KMS-11 (cell line): ENCODE measurements around the gene HBZ.
"Not testable (repeated sequence)": the region's sequence is repeated elsewhere in the genome, so short reads cannot be mapped to it uniquely, and the experiment has no call there.

Experiments used
- H2AFZ ChIP-seq: fragments of 200-600 bp; sonication (generic); 2 replicates; pipeline ENCODE4 v1.6.1; 2016; ENCODE audit warnings: antibody characterized with exemption, mixed run types, low read depth
- H3K27ac ChIP-seq: fragments of 200-600 bp; sonication (generic); 2 replicates; pipeline ENCODE4 v1.6.1; 2016; ENCODE audit warnings: mild to moderate bottlenecking, mixed run types
- H3K27me3 ChIP-seq: fragments of 200-600 bp; sonication (generic); 2 replicates; pipeline ENCODE4 v1.6.1; 2017; ENCODE audit warnings: mild to moderate bottlenecking, low read depth, mixed run types, moderate library complexity; ENCODE audit not compliant: insufficient read depth
- H3K36me3 ChIP-seq: fragments of 200-600 bp; sonication (generic); 2 replicates; pipeline ENCODE4 v1.6.1; 2017; ENCODE audit warnings: mild to moderate bottlenecking, mixed run types; ENCODE audit not compliant: insufficient read depth
- H3K4me1 ChIP-seq: fragments of 200-600 bp; sonication (generic); 2 replicates; pipeline ENCODE4 v1.6.1; 2016; ENCODE audit warnings: mild to moderate bottlenecking, low read depth, mixed run types; ENCODE audit not compliant: poor library complexity, severe bottlenecking
- H3K4me2 ChIP-seq: fragments of 200-600 bp; sonication (generic); 2 replicates; pipeline ENCODE4 v1.7.0; 2016; ENCODE audit warnings: mild to moderate bottlenecking, mixed run types
- H3K4me3 ChIP-seq: fragments of 200-600 bp; sonication (generic); IDR thresholded peaks from 2 replicates; pipeline ENCODE4 v1.6.1; 2017; ENCODE audit warnings: low read depth, low read length, mixed read lengths; ENCODE audit not compliant: insufficient read depth
- H3K79me2 ChIP-seq: fragments of 200-600 bp; sonication (generic); 2 replicates; pipeline ENCODE4 v1.6.1; 2016; ENCODE audit warnings: low read depth, mixed run types; ENCODE audit not compliant: insufficient read depth
- H3K9ac ChIP-seq: fragments of 200-600 bp; sonication (generic); 2 replicates; pipeline ENCODE4 v1.6.1; 2016; ENCODE audit warnings: mild to moderate bottlenecking, mixed run types
- H4K20me1 ChIP-seq: fragments of 200-600 bp; sonication (generic); 2 replicates; pipeline ENCODE4 v1.6.1; 2016; ENCODE audit warnings: mild to moderate bottlenecking, mixed run types; ENCODE audit not compliant: insufficient read depth
- TF ChIP-seq, protein P1 (sequence below): fragments of 200-600 bp; sonication (generic); conservative IDR thresholded peaks from 2 replicates; pipeline ENCODE4 v1.6.1; 2017; ENCODE audit warnings: low read depth, mild to moderate bottlenecking, antibody characterized with exemption, low read length, moderate library complexity, mixed read lengths

HBZ gene

GRCh38 chr16:175011-175949, 22.8 kb downstream of the HBZ start:
- Histone ChIP-seq H4K20me1 (no peaks in the 10 kb centered on the region), H2AFZ (no peak overlapping the region), H3K79me2 (no peaks in the 10 kb centered on the region), H3K36me3 (no peaks in the 10 kb centered on the region), H3K4me3 (no peak overlapping the region), H3K4me2 (no peak overlapping the region), H3K27me3 (peaks cover 64% of the 10 kb centered on the region), H3K9ac (no peak overlapping the region), H3K4me1 (no peaks in the 10 kb centered on the region), H3K27ac (no peak overlapping the region)
- TF ChIP-seq, protein P1, sequence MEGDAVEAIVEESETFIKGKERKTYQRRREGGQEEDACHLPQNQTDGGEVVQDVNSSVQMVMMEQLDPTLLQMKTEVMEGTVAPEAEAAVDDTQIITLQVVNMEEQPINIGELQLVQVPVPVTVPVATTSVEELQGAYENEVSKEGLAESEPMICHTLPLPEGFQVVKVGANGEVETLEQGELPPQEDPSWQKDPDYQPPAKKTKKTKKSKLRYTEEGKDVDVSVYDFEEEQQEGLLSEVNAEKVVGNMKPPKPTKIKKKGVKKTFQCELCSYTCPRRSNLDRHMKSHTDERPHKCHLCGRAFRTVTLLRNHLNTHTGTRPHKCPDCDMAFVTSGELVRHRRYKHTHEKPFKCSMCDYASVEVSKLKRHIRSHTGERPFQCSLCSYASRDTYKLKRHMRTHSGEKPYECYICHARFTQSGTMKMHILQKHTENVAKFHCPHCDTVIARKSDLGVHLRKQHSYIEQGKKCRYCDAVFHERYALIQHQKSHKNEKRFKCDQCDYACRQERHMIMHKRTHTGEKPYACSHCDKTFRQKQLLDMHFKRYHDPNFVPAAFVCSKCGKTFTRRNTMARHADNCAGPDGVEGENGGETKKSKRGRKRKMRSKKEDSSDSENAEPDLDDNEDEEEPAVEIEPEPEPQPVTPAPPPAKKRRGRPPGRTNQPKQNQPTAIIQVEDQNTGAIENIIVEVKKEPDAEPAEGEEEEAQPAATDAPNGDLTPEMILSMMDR = no peak

- not testable (repeated sequence) for H3K27ac ChIP-seq, H3K79me2 ChIP-seq, H3K36me3 ChIP-seq, H4K20me1 ChIP-seq, H3K4me2 ChIP-seq, H2AFZ ChIP-seq, H3K9ac ChIP-seq, H3K4me1 ChIP-seq, H3K4me3 ChIP-seq
- H3K27me3 ChIP-seq = peaks cover 57% of the 10 kb centered on the region
Observed at GRCh38 chr16:176006-176405, 23.6 kb downstream of the HBZ start.

GRCh38 chr16:176477-177382, 24.3 kb downstream of the HBZ start, which contains the start of gene HBA1:
Gene HBA1, plus strand, starts transcription at chr16:176680. Its CDS starts 37 bp downstream, at chr16:176717.
- not testable (repeated sequence) for H3K27ac ChIP-seq, H4K20me1 ChIP-seq, H3K4me2 ChIP-seq, H2AFZ ChIP-seq, H3K36me3 ChIP-seq, H3K79me2 ChIP-seq, H3K4me3 ChIP-seq, H3K9ac ChIP-seq
- Histone ChIP-seq H3K4me1 (peaks cover 10% of the 10 kb centered on the region), H3K27me3 (peaks cover 50% of the 10 kb centered on the region)

GRCh38 chr16:177394-177822, 25.0 kb downstream of the HBZ start:
- Histone ChIP-seq H3K4me2 (no peak overlapping the region), H3K36me3 (no peaks in the 10 kb centered on the region), H2AFZ (no peak overlapping the region), H4K20me1 (no peaks in the 10 kb centered on the region), H3K27me3 (peaks cover 49% of the 10 kb centered on the region), H3K4me1 (peaks cover 10% of the 10 kb centered on the region), H3K79me2 (no peaks in the 10 kb centered on the region), H3K27ac (no peak overlapping the region), H3K4me3 (no peak overlapping the region), H3K9ac (no peak overlapping the region)
- TF ChIP-seq, protein P1 = no peak

DNA sequence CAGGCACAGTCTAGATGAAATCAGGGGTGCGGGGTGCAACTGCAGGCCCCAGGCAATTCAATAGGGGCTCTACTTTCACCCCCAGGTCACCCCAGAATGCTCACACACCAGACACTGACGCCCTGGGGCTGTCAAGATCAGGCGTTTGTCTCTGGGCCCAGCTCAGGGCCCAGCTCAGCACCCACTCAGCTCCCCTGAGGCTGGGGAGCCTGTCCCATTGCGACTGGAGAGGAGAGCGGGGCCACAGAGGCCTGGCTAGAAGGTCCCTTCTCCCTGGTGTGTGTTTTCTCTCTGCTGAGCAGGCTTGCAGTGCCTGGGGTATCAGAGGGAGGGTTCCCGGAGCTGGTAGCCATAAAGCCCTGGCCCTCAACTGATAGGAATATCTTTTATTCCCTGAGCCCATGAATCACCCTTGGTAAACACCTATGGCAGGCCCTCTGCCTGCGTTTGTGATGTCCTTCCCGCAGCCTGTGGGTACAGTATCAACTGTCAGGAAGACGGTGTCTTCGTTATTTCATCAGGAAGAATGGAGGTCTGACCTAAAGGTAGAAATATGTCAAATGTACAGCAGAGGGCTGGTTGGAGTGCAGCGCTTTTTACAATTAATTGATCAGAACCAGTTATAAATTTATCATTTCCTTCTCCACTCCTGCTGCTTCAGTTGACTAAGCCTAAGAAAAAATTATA, 25.7 kb downstream of the HBZ start:
- no peak overlapping the region for H3K9ac ChIP-seq
- H4K20me1 ChIP-seq = no peaks in the 10 kb centered on the region
- no peaks in the 10 kb centered on the region for H3K79me2 ChIP-seq
- peaks cover 49% of the 10 kb centered on the region for H3K27me3 ChIP-seq
- no peaks in the 10 kb centered on the region for H3K36me3 ChIP-seq
- H3K27ac ChIP-seq = no peak overlapping the region
- TF ChIP-seq, protein P1 = no peak
- no peak overlapping the region for H3K4me3 ChIP-seq
- no peak overlapping the region for H2AFZ ChIP-seq
- H3K4me1 ChIP-seq = peaks cover 10% of the 10 kb centered on the region
- H3K4me2 ChIP-seq = no peak overlapping the region
